Measurements from ENCODE around the gene CLDN12.

Gene CLDN12

GRCh38 chr7:90403174-90404113 is at the start of gene CLDN12:
TSS of gene CLDN12 (plus strand) at chr7:90403461. CDS start at chr7:90412677, 9,216 bp downstream.
- peak; percentile 78 for DNase-seq (ENCODE audit: low read depth)

DNA sequence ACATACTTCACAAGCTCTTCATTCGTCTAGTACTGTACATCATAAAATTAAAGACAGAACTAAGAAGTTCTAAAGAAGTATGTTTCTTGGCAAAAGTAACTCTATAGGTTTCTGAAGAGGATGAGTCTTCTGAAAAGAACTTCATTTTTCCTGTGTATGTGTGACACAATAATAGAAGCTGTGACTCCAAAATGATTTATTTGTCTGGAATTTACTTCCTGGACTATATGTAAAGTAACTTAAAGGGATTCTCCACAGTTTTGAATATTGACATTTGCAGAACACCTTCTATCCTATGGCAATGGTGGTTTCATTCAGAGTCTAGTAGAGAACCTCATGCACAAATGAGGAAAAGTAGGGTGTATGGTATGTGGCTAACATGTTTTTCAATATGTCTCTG is 19.8 kb upstream of the CLDN12 start:
- peak; percentile 58 for DNase-seq (ENCODE audit: low read depth)

DNA sequence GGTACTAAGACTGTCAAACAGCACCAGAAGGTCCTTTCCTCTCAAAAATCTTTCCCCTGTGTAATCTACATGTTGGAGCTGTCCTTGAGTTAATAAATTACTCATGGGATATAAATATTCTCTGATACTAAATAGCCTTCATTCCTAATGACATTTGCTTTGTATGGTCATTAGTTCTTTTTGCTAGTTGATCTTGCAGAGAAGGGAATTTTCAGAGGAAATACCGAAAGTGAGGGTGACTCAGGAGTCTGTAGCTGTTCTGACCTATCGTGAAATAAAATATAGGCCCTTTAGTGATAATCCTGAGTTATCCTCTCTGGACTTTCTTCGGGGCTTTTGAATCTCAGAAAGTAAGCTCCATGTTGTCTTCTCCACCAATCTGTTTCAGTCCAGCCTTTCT is 19.4 kb upstream of the CLDN12 start:
- no peak for DNase-seq (ENCODE audit: low read depth)

GRCh38 chr7:90384433-90384832 is 18.8 kb upstream of the CLDN12 start:
- peak; percentile 26 for DNase-seq (ENCODE audit: low read depth)

DNA sequence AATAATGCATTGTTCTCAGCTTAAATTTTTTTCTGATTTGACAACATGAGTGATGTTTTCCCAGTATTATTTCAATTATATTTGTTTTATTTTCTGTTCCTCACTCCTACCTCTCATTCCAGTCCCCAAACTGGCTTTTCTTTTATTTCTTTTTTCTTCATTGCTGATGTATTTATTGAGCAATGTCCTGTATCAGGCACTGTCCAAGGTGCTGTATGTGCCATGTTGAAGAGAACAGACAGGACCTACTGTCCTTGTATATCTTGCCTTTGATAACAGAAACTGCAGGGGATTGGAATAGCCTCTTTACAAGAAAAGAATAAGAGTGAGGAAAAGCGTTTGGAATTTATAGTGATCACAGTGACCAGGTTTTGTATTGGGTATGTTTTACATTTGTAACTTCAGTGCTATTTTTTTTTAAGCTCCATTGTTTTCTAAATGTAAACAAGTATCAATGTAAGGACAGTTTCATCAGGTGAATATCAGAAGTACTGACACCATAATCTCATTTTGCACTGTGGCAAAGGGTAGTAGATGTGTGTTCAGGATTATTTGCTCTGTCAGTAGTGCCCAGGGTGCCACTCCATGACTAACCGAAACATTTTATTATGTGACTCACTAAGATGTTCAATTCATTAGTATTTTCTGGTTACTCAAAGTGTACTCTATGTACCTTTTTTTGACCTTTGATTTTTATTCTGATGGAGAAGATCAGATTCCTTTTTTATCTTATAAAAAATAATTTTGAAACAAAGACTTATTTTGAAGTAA is 15.6 kb upstream of the CLDN12 start:
- DNase-seq (ENCODE audit: low read depth) = no peak

DNA sequence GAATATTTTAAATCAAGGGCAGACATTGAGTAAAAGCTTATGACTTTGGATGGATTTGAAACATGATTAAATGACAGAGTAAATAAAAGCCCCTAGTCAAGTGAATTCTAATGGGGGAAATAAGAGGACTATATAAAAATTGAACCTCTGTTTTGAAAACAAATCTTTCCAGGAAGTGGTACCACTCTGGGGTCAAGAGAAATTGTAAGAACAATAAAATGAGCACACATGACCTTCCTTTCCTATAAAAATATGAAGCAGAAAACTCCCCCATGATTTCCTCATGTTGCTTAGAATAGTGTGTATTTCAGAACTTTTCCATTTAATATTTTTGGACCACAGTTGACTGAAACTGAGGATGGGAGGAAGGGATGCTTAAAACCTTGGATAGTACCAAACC is 12.3 kb upstream of the CLDN12 start:
- no peak for DNase-seq (ENCODE audit: low read depth)

- no peak for DNase-seq (ENCODE audit: low read depth)
Measured at GRCh38 chr7:90391488-90391887, 11.8 kb upstream of the CLDN12 start.

GRCh38 chr7:90396420-90396819 is 6.8 kb upstream of the CLDN12 start:
- DNase-seq (ENCODE audit: low read depth) = no peak

- DNase-seq (ENCODE audit: low read depth) = no peak
Measured at GRCh38 chr7:90401989-90402388, 1.3 kb upstream of the CLDN12 start.

- no peak for DNase-seq (ENCODE audit: low read depth)
Measured at GRCh38 chr7:90402785-90403173, 482 bp upstream of the CLDN12 start.

- DNase-seq (ENCODE audit: low read depth) = no peak
Measured at GRCh38 chr7:90404777-90405176, 1.5 kb downstream of the CLDN12 start.

- DNase-seq (ENCODE audit: low read depth) = no peak
Measured at GRCh38 chr7:90407484-90407821, 4.2 kb downstream of the CLDN12 start.

DNA sequence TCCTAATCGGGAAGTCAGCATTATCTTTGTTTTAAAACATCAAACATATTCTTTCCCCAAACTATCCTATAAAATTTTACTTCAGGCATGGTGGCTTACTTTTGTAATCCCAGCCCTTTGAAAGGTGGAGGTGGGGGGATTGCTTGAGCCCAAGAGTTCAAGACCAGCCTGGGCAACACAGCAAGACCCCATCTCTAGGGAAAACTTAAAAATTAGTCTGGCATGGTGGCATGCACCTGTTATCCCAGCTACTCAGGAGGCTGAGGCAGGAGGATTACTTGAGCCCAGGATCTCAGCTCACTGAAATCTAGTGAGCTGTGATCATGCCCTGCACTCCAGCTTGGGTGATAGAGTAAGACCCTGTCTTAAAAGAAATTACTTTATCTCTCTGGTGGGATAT is 4.9 kb downstream of the CLDN12 start:
- DNase-seq (ENCODE audit: low read depth) = no peak

- no peak for DNase-seq (ENCODE audit: low read depth)
Measured at GRCh38 chr7:90409667-90410066, 6.4 kb downstream of the CLDN12 start.

DNA sequence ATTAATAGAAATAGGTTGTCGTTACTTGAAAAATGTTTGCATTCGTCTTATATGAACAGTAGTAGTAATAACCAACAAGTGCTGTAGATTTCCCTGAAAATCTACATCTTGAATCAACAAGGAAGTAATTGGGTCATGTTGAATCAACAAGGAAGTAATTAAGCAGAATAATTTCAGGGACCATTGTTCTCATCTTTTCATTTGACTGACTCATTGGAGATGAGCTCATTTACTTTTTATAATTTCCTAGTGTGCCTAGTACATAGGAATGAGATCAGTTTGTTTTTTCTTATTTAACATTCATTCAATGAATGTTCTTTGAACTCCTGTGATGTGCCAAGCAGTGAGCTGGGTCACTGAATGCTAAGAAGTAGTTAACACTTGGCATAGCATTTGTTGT is 8.2 kb downstream of the CLDN12 start:
- no peak for DNase-seq (ENCODE audit: low read depth)

DNA sequence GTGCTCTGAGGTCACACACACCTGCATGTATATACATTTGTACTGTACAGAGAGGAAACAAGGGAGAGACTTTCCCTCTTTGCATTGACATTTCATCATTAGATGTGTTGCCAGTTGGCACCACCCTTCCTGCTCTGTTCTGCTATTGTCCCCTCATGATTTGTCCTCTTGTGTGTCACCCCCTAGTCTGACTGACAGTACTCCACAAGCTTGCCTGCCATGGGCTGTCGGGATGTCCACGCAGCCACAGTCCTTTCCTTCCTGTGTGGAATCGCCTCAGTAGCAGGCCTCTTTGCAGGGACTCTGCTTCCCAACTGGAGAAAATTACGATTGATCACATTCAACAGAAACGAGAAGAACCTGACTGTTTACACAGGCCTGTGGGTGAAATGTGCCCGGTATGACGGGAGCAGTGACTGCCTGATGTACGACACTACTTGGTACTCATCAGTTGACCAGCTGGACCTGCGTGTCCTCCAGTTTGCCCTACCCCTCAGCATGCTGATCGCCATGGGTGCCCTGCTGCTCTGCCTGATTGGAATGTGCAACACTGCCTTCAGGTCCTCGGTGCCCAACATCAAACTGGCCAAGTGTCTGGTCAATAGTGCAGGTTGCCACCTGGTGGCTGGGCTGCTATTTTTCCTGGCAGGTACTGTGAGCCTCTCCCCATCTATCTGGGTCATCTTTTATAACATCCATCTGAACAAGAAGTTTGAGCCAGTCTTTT is 9.4 kb downstream of the CLDN12 start:
- no peak for DNase-seq (ENCODE audit: low read depth)

GRCh38 chr7:90413185-90413528 is 9.9 kb downstream of the CLDN12 start:
- DNase-seq (ENCODE audit: low read depth) = no peak

- DNase-seq (ENCODE audit: low read depth) = no peak
Measured at GRCh38 chr7:90421651-90422050, 18.4 kb downstream of the CLDN12 start.

- no peak for DNase-seq (ENCODE audit: low read depth)
Measured at GRCh38 chr7:90424720-90425119, 21.5 kb downstream of the CLDN12 start.

DNA sequence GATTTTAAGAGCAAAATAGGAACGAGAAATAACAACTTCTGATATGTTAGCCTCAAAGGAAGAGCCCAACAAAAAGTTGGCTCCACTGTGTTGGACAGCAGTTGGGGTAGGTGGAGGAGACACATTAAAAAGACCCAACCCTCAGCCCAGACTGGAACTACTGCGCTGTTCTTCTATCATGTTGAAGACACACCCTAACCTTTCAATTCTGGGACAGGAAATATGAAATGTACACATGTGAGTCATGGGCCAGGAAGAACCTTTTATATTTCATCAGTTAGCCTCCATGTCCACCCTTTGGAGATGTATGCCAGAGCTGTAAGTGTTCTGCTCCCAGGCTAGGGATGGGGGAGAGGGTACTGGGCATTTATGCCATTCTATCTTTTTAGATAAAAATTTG is 22.1 kb downstream of the CLDN12 start:
- DNase-seq (ENCODE audit: low read depth) = no peak

DNA sequence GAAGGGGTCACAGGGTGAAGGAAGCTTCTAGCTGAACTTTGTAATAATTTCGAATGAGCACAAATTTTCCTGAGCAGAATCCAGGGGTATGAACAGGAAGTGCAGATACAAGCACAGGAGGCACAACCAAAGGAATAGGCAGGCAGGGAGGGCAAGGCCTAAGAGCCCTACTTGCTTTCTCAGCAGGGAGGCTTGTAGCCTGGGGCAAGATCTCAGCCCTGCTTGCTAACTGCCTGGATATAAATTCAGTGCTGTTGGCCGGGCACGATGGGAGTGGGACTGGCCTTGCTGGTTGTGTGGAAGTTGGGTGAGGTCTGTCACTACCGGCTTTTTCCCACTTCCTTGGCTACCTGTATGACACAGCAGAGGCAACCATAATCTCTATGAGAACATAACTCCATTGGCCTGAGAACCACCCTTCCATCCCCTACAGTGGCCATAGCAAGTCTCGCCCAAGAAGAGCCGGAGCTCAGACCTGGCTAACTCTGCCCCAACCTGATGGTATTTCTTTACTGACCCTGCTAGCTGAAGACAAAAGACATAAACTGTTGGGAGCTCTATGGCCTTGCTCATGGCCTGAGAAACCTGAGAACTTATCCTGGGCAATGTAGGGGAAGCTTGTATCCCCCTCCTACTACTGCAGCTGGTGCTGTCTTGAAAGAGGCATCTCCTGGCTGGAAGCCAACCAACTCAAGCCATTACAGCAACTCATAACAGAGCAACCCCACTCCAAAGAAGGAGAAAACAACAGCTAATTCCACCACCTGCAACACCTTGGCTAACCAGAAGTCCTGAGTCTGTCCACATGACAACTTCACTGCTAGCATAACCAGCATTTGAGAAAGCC is 27.6 kb downstream of the CLDN12 start:
- no peak for DNase-seq (ENCODE audit: low read depth)

- no peak for DNase-seq (ENCODE audit: low read depth)
Measured at GRCh38 chr7:90432752-90433151, 29.5 kb downstream of the CLDN12 start.

Data from HS-5 (cell line).